ENCODE data around the gene CCDC148.

The CCDC148 gene

DNA sequence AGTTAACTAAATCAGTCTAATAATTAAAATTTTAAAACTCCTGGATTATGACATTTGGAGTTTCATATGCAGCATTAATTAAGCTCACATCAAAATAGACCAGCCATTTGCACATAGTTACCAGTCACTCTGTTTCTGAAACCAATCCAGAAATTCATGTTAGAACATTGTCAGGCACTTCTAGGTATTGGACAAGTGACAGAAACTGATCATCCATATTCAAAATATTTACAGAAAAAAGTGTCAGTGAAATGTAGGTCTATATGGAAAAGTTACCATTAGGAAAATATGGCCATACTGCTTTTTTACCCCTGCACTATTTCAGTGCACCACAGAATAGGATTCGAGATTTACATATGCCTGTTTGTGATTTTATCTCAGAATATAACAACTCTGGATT, 321.5 kb downstream of the CCDC148 start:
- H3K9me3 Mint-ChIP-seq = no peaks in the 10 kb centered on the region
- no peak overlapping the region for H3K27ac Mint-ChIP-seq
- no peak overlapping the region for H3K4me3 Mint-ChIP-seq
- H3K27me3 Mint-ChIP-seq (ENCODE audit: low read depth) = peaks cover 7% of the 10 kb centered on the region
- TF ChIP-seq, protein P1, sequence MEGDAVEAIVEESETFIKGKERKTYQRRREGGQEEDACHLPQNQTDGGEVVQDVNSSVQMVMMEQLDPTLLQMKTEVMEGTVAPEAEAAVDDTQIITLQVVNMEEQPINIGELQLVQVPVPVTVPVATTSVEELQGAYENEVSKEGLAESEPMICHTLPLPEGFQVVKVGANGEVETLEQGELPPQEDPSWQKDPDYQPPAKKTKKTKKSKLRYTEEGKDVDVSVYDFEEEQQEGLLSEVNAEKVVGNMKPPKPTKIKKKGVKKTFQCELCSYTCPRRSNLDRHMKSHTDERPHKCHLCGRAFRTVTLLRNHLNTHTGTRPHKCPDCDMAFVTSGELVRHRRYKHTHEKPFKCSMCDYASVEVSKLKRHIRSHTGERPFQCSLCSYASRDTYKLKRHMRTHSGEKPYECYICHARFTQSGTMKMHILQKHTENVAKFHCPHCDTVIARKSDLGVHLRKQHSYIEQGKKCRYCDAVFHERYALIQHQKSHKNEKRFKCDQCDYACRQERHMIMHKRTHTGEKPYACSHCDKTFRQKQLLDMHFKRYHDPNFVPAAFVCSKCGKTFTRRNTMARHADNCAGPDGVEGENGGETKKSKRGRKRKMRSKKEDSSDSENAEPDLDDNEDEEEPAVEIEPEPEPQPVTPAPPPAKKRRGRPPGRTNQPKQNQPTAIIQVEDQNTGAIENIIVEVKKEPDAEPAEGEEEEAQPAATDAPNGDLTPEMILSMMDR (IDR thresholded peaks at IDR 0.05; ENCODE audit: unreplicated experiment in 3 of 3) = no peak
- H3K36me3 Mint-ChIP-seq (ENCODE audit: low read depth) = peaks cover 7% of the 10 kb centered on the region
- peaks cover 18% of the 10 kb centered on the region for H3K4me1 Mint-ChIP-seq

DNA sequence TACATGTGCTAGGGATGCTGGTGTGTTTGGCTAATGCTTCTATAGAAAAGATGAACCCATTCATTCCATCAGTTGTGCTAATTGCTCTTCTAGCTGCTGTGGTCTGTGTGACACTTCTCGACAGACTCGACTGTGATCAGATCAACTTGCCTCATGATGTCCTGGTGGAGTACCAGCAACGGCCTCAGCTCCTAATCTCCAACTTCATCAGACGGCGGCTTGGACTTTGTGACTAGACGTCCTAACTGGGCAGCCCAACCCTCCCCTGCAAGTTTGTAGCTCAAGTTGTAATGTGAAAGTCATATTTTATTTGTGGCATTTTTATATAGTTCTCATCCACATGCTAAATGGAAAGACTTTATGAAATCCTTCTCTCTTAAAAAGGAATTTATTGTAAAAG, 321.9 kb downstream of the CCDC148 start:
- H3K27ac Mint-ChIP-seq = peak overlapping the region in 2 of 3 experiments; percentile 39 to 69
- H3K27me3 Mint-ChIP-seq (ENCODE audit: low read depth) = peaks cover 7% of the 10 kb centered on the region
- no peaks in the 10 kb centered on the region for H3K9me3 Mint-ChIP-seq
- H3K36me3 Mint-ChIP-seq (ENCODE audit: low read depth) = peaks cover 7% of the 10 kb centered on the region
- TF ChIP-seq, protein P1 (IDR thresholded peaks at IDR 0.05; ENCODE audit: unreplicated experiment in 3 of 3) = no peak
- H3K4me1 Mint-ChIP-seq = peaks cover 18% of the 10 kb centered on the region
- H3K4me3 Mint-ChIP-seq = no peak overlapping the region

DNA sequence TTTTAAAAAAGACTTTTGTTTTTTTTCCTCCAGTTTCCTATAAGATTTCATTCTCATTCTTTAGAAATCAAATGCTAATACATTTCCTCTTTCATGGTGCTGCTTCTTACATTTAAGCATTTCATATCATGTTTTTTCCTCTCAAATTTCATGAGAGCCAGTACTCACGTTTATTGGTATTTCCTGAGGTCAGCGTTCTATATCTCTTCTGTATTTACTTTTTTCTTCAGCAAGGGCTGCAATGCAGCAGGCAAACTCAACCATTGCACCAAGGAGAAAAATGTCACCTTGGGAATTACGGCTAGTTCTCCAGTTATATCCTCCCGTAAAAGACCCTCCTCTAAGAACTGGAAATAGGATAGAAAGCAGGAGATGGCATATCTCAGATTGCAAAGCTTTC, 322.5 kb downstream of the CCDC148 start:
- Mint-ChIP-seq H3K36me3 (ENCODE audit: low read depth) (peaks cover 7% of the 10 kb centered on the region), H3K27ac (peak overlapping the region in 2 of 3 experiments; percentile 14 to 73), H3K27me3 (ENCODE audit: low read depth) (peaks cover 7% of the 10 kb centered on the region), H3K4me1 (peaks cover 18% of the 10 kb centered on the region), H3K4me3 (no peak overlapping the region), H3K9me3 (no peaks in the 10 kb centered on the region)
- TF ChIP-seq, protein P1 (IDR thresholded peaks at IDR 0.05; ENCODE audit: unreplicated experiment in 3 of 3) = no peak

DNA sequence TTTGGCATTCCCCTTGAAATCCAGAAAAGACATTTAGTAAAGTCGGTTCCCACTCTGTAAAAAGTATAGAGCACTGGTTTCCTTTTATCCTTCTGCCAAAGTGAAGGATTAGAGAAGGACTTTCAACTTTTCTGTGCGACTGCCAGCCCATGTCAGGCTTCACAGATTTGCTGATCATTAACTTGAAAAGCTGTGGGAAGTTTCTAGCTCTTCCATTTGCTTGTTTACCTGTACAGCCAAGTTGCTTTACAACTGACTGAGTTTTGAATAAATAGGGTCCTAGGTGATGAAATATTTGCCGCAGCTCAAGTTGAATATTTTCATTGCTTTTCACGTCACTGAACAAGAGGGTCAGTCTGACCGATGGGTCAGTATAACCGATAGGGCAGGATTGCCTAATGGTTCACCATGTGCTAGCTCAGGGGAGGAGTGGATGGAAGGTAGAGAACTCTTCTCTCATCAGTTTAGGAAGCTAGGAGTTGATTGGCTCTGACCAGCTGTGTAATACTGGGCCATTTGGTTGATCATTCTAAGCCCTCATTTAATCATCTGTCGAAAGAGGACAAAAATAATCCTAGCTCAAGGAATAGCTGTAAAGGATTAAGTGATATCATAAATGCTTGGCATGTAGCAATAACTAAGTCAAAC, 324.5 kb downstream of the CCDC148 start:
- peaks cover 7% of the 10 kb centered on the region for H3K36me3 Mint-ChIP-seq (ENCODE audit: low read depth)
- H3K9me3 Mint-ChIP-seq = no peaks in the 10 kb centered on the region
- H3K4me3 Mint-ChIP-seq = peak overlapping the region in 1 of 3 experiments; percentile 26
- H3K4me1 Mint-ChIP-seq = peaks cover 18% of the 10 kb centered on the region
- TF ChIP-seq, protein P1 (IDR thresholded peaks at IDR 0.05; ENCODE audit: unreplicated experiment in 3 of 3) = no peak
- H3K27me3 Mint-ChIP-seq (ENCODE audit: low read depth) = no peaks in the 10 kb centered on the region
- H3K27ac Mint-ChIP-seq = peak overlapping the region; percentile 94 to 98 (median 95)

DNA sequence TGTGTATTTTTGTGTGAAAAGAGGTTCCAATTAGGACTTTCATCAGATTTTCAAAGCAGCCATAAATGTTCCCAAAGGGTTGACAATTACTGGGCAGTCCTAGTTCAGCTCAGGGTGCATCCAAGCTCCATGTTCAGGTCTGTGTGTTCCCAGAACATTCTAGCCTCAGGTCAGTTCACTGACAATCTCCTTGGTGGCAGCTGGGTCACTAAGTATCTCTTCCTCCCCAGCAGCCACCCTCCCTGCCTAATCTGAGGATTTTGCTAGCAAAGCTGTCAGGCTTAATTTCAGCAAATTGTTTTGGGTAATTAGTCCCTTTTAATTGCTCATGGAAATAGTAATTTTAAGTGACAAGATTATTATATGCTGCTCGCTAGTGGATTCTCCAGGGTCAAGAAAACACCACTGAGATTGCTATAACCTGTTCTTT, 325.1 kb downstream of the CCDC148 start:
- TF ChIP-seq, protein P1 (IDR thresholded peaks at IDR 0.05; ENCODE audit: unreplicated experiment in 3 of 3) = no peak
- peak overlapping the region in 1 of 3 experiments; percentile 11 for H3K4me3 Mint-ChIP-seq
- no peaks in the 10 kb centered on the region for H3K27me3 Mint-ChIP-seq (ENCODE audit: low read depth)
- peak overlapping the region; percentile 94 to 98 (median 95) for H3K27ac Mint-ChIP-seq
- no peaks in the 10 kb centered on the region for H3K9me3 Mint-ChIP-seq
- peaks cover 18% of the 10 kb centered on the region for H3K4me1 Mint-ChIP-seq
- peaks cover 7% of the 10 kb centered on the region for H3K36me3 Mint-ChIP-seq (ENCODE audit: low read depth)

Data from nephron (organoid).